WTC11 (cell line): ENCODE data around the gene ANKRD17.

ENCODE experiments used
- CREB1 ChIP-seq: sonication (generic); formaldehyde crosslinking; IDR thresholded peaks from 2 replicates; pipeline ENCODE4 v1.8.0; 2023; ENCODE audit warnings: mild to moderate bottlenecking, missing genetic modification reagents
- EMX1 ChIP-seq: fragments of 250-450 bp; sonication (Bioruptor Pico); IDR thresholded peaks from 2 replicates; pipeline ENCODE4 v1.8.0; 2021; ENCODE audit warnings: mild to moderate bottlenecking
- SP1 ChIP-seq: sonication (generic); formaldehyde crosslinking; conservative IDR thresholded peaks from 2 replicates; pipeline ENCODE4 v1.8.1; 2022; ENCODE audit warnings: missing genetic modification reagents
- TF ChIP-seq, protein P1 (sequence below): fragments of 200-600 bp; IDR thresholded peaks from 2 replicates; pipeline ENCODE4 v1.8.0; 2022; ENCODE audit warnings: antibody characterized with exemption
- TF ChIP-seq, protein P2 (sequence below): sonication (generic); formaldehyde crosslinking; IDR thresholded peaks from 2 replicates; pipeline ENCODE4 v1.8.0; 2022; ENCODE audit warnings: mild to moderate bottlenecking, missing genetic modification reagents

- TF ChIP-seq SP1 (CRISPR knock-in tag) (no peak), EMX1 (no peak), CREB1 (CRISPR knock-in tag) (no peak)
- TF ChIP-seq, protein P1, sequence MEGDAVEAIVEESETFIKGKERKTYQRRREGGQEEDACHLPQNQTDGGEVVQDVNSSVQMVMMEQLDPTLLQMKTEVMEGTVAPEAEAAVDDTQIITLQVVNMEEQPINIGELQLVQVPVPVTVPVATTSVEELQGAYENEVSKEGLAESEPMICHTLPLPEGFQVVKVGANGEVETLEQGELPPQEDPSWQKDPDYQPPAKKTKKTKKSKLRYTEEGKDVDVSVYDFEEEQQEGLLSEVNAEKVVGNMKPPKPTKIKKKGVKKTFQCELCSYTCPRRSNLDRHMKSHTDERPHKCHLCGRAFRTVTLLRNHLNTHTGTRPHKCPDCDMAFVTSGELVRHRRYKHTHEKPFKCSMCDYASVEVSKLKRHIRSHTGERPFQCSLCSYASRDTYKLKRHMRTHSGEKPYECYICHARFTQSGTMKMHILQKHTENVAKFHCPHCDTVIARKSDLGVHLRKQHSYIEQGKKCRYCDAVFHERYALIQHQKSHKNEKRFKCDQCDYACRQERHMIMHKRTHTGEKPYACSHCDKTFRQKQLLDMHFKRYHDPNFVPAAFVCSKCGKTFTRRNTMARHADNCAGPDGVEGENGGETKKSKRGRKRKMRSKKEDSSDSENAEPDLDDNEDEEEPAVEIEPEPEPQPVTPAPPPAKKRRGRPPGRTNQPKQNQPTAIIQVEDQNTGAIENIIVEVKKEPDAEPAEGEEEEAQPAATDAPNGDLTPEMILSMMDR: no peak
- TF ChIP-seq, protein P2, sequence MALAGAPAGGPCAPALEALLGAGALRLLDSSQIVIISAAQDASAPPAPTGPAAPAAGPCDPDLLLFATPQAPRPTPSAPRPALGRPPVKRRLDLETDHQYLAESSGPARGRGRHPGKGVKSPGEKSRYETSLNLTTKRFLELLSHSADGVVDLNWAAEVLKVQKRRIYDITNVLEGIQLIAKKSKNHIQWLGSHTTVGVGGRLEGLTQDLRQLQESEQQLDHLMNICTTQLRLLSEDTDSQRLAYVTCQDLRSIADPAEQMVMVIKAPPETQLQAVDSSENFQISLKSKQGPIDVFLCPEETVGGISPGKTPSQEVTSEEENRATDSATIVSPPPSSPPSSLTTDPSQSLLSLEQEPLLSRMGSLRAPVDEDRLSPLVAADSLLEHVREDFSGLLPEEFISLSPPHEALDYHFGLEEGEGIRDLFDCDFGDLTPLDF: no peak
Observed at GRCh38 chr4:73193155-73193554, 65.4 kb downstream of the ANKRD17 start.
